ENCODE measurements around the gene LRRC45. TPM values are rescaled to one million over a fixed set of nuclear protein-coding genes. Genes with fewer than 3 reads are reported as not detected.

Gene LRRC45
- total RNA-seq, 2 experiments from 2014 or later = 54.5 to 68.4 TPM

DNA sequence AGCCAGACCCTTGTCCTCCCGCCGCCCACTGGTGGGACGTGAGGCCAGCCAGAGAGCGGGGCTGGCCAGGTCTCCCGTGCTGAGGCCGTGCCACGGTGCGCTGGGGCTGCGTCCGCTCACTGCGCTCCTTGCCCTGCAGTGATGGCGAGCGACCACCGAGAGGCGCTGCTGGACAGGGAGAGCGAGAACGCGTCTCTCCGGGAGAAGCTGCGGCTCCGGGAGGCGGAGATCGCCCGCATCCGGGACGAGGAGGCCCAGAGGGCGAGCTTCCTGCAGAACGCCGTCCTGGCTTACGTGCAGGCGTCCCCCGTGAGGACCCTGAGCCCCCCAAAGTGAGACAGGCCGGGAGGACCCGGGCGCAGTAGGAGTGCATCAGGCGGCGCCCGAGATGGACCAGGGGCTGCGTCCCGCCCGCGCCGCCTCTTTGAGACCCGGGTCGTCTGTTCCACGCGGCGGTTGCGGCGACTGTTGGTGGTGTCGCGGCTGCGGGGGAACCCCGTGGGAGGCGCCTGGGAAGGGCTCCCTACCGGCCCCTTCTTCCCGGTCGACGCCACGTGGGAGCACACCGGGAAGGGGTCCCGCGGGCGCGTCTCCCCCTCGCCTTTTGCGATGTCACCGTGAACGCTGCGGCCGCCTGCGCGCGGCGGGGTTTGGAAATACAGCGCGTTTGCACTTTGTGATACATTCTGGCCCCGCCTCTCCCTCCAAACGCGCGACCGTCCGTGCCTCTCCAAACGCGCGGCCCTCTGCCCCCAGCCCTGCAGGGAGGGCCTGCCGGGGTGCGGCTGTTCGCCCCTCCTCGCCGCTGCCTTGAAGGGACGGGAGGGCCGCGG lies 7.6 kb downstream of the LRRC45 start:
- Mint-ChIP-seq H3K36me3 (ENCODE audit: low read depth) (peaks cover 22% of the 10 kb centered on the region), H3K4me1 (peaks cover 32% of the 10 kb centered on the region), H3K9me3 (no peaks in the 10 kb centered on the region), H3K27me3 (no peaks in the 10 kb centered on the region), H3K4me3 (peak overlapping the region; percentile 74), H3K27ac (peak overlapping the region; percentile 76)
- ChIA-PET CTCF (interaction anchor here (0.5 to 3.0 kb wide), 64 partner anchors 8 to 795 kb away, joined by 3 to 40 read pairs (median 4); partner anchors contain the start of genes ASPSCR1, CD7, CENPX and FASN), POLR2A (interaction anchor here (0.6 to 0.8 kb wide), 2 partner anchors 13 to 74 kb away, joined by 3 read pairs; no protein-coding TSS in a partner anchor)
- DNase-seq = peak; percentile 86

DNA sequence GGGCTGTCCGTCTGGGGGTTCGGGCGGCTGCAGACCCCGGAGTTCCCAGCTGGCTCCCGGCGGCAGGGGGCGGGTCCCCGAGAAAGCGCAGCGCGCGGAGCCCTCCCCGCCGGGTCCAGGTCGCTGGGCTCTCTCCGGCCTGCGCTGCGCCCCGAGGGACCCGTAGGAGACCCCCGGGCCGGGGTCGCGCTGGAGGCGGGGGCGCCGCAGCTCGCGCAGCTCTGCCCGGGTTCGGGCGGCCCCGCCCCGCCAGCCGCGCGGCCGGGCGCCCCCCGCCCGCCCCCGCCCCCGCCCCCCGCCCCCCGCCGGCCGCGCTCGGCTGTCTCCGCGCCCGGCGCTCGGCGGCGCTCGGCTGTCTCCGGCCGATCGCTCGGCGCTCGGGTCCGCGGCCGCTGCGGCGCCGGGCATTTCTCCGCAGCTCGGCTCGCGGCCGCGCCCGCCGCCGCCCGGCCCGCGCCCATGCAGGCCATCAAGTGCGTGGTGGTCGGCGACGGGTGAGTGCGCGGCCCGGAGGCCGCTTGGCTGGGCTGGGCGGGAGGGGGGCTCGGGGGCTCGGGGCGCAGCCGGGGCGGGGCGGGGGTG lies 8.3 kb downstream of the LRRC45 start, which contains the start of gene RAC3:
RAC3 (plus strand) TSS at position 376 of the 582 bp plus-strand sequence; CDS start at position 460, 84 bp downstream.
- Mint-ChIP-seq H3K9me3 (no peaks in the 10 kb centered on the region), H3K4me3 (peak within 1 kb of the TSS; percentile 74), H3K36me3 (ENCODE audit: low read depth) (peaks cover 17% of the 10 kb centered on the region), H3K27ac (peak within 1 kb of the TSS; percentile 76), H3K4me1 (peaks cover 30% of the 10 kb centered on the region), H3K27me3 (no peaks in the 10 kb centered on the region)
- no peak for DNase-seq
- POLR2A ChIA-PET = interaction anchor here (0.8 kb wide), 1 partner anchor 74 kb away, joined by 3 read pairs; no protein-coding TSS in a partner anchor
- CTCF ChIA-PET = interaction anchor here (0.6 to 3.0 kb wide), 9 partner anchors 9 to 462 kb away, joined by 3 to 21 read pairs (median 4); partner anchors contain the start of genes CENPX and LRRC45

DNA sequence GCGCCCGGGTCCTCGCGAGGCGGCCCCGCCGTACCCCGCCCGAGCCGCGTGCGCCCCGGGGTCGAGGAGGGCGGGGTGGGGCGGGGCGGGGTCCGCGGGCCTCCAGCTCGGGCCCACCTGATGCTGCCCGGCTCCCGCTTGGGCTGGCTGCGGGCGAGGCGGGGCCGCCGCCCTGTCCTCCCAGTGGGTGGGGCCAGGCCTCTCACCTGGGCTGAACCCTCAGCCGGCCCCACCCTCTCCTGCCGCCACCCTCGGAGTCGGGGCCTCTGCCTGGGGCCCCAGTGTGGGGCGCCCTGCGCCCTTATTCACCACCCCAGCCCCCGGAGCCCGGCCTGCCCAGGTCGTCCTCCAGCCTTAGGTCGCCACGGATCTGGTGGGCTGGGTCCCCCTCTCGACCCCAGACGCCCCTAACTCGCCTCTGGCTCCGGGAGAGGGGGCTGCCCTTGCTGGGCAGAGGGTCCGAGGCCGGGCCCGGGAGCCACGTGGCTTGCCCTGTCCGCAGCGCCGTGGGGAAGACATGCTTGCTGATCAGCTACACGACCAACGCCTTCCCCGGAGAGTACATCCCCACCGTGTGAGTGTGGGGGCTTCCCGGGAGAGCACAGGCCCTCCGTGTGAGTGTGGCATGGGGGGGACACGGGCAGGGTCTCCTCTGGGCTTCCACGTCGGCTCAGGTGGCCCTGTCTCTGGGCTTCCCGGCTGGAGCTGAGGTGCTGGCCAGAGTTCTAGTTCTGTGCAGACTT lies 9.0 kb downstream of the LRRC45 start:
- Mint-ChIP-seq H3K9me3 (no peaks in the 10 kb centered on the region), H3K4me1 (peaks cover 29% of the 10 kb centered on the region), H3K27me3 (no peaks in the 10 kb centered on the region), H3K4me3 (peak overlapping the region; percentile 45), H3K36me3 (ENCODE audit: low read depth) (peaks cover 17% of the 10 kb centered on the region), H3K27ac (no peak overlapping the region)
- peak; percentile 51 for DNase-seq
- ChIA-PET CTCF (interaction anchor here (1.3 kb wide), 1 partner anchor 9 kb away, joined by 3 read pairs; the partner anchor contains the start of genes CENPX and LRRC45), POLR2A (no interaction called here)

DNA sequence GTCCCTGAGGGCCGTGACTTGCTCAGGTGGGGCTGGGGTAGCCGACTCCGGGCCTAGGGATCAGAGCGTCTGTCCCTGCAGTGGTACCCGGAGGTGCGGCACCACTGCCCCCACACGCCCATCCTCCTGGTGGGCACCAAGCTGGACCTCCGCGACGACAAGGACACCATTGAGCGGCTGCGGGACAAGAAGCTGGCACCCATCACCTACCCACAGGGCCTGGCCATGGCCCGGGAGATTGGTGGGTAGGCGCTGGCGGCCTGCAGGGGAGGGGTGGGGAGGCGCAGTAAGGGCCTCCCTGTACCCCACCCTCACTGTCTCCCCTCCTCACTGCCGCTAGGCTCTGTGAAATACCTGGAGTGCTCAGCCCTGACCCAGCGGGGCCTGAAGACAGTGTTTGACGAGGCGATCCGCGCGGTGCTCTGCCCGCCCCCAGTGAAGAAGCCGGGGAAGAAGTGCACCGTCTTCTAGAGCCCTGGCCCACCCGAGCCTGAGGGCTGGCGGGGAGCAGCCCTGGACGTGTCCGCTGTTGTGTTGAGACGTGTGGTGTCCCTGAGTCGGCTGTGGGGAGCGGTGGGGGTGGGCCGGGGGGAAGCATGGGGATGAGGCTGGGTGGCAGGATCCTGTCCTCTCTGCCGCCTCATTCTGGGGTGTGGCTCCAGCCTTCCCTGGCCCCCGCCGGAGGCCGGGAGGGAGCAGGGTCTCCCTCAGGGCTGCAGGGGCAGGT lies 10.4 kb downstream of the LRRC45 start:
- H3K27me3 Mint-ChIP-seq = no peaks in the 10 kb centered on the region
- H3K4me3 Mint-ChIP-seq = peak overlapping the region; percentile 45
- H3K4me1 Mint-ChIP-seq = peaks cover 30% of the 10 kb centered on the region
- peaks cover 13% of the 10 kb centered on the region for H3K36me3 Mint-ChIP-seq (ENCODE audit: low read depth)
- ChIA-PET CTCF (no interaction called here), POLR2A (no interaction called here)
- DNase-seq = no peak
- no peak overlapping the region for H3K27ac Mint-ChIP-seq
- H3K9me3 Mint-ChIP-seq = no peaks in the 10 kb centered on the region

DNA sequence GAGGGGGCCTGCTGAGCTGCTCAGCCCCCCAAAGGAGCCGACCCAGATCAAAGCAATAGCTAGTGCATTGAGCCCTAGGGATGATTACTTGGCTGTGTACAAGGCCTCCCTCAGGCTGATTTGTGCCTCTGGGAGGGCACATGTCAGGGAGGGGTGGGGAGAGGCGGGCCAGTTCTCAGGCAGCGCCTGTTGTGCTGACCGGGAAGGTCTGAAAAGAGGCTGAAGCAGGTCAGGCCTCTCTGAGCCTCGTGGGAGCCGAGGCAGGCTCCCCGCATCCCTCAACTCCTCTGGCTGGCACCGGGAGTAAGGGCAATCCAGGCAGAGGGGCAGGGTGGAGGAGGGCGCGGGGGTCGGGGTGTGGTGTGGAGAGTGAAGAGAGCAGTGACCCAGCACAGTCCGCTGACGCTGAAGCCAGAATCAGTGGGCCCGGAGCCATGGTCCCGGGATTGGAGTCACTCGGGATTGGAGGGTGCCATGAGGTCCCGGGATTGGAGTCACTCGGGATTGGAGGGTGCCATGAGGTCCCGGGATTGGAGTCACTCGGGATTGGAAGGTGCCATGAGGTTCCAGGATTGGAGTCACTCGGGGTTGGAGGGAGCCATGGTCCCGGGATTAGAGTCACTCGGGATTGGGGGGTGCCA lies 11.4 kb downstream of the LRRC45 start:
- no peaks in the 10 kb centered on the region for H3K27me3 Mint-ChIP-seq
- H3K4me3 Mint-ChIP-seq = no peak overlapping the region
- ChIA-PET POLR2A (no interaction called here), CTCF (interaction anchor here (0.8 to 4.7 kb wide), 4 partner anchors 9 to 120 kb away, joined by 3 to 49 read pairs (median 5); partner anchors contain the start of genes CENPX and LRRC45)
- no peaks in the 10 kb centered on the region for H3K9me3 Mint-ChIP-seq
- peaks cover 33% of the 10 kb centered on the region for H3K4me1 Mint-ChIP-seq
- peaks cover 9% of the 10 kb centered on the region for H3K36me3 Mint-ChIP-seq (ENCODE audit: low read depth)
- DNase-seq = no peak
- no peak overlapping the region for H3K27ac Mint-ChIP-seq

DNA sequence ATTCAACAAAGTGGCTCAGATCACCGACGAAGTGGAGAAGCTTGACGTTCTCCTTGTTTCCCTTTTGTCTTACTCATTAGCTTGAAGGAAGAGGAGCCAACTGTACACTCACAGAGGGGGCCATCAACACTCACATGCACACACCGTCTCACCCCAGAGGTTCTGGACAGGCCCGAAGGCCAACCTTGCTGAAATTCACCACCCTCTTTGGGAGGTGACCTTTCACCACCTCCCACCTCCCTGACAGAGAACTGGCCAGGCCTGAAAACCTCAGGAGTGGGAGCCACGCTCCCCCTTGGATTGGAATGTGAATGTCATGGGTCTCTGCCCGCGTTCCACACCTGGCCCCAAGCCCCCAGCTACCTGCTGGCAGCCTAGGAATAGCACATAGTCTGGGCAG lies 12.4 kb downstream of the LRRC45 start:
- Mint-ChIP-seq H3K4me1 (peaks cover 29% of the 10 kb centered on the region), H3K9me3 (no peaks in the 10 kb centered on the region), H3K27me3 (no peaks in the 10 kb centered on the region), H3K36me3 (ENCODE audit: low read depth) (peaks cover 8% of the 10 kb centered on the region), H3K4me3 (peak overlapping the region; percentile 85), H3K27ac (no peak overlapping the region)
- DNase-seq = no peak
- CTCF ChIA-PET = interaction anchor here (0.6 to 4.7 kb wide), 5 partner anchors 10 to 460 kb away, joined by 3 to 49 read pairs (median 3); partner anchors contain the start of genes CENPX and LRRC45
- POLR2A ChIA-PET = no interaction called here

DNA sequence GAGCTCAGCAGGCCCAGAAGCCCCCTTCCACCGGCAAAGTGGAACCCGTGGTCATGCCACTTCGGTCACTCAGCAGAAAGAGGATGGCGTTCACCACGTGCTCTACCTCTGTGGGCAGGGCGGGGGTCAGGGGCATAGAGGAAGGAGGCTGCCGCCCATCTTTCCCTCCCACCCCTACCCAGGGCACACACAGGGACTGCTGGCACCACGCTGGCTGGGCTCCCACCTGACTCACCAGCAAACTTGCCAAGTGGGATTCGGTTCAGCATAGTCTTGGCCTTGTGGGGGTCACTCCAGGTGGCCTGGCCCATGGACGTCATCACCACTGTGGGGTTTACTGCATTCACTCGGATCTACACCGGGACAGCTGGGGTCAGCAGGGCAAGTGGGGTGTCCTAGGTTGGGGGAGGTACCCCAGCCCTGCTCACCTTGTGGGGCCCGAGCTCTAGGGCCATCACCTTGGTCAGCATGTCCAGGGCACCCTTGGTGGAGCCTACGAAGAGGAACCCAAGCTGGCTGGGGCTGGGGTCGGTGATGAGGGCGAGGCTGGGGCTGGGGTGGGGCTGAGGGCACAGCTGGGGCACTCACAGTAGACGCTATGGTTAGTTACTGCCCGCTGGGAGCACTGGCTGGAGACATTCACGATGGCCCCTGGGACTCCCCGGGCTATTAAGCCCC lies 13.0 kb downstream of the LRRC45 start:
- DNase-seq = no peak
- Mint-ChIP-seq H3K4me1 (peaks cover 28% of the 10 kb centered on the region), H3K9me3 (no peaks in the 10 kb centered on the region), H3K27ac (peak overlapping the region; percentile 5), H3K36me3 (ENCODE audit: low read depth) (peaks cover 8% of the 10 kb centered on the region), H3K4me3 (peak overlapping the region; percentile 85), H3K27me3 (no peaks in the 10 kb centered on the region)
- POLR2A ChIA-PET = no interaction called here
- CTCF ChIA-PET = interaction anchor here (1.0 to 4.7 kb wide), 3 partner anchors 15 to 183 kb away, joined by 3 to 49 read pairs (median 7); partner anchors contain the start of genes CENPX and LRRC45

DNA sequence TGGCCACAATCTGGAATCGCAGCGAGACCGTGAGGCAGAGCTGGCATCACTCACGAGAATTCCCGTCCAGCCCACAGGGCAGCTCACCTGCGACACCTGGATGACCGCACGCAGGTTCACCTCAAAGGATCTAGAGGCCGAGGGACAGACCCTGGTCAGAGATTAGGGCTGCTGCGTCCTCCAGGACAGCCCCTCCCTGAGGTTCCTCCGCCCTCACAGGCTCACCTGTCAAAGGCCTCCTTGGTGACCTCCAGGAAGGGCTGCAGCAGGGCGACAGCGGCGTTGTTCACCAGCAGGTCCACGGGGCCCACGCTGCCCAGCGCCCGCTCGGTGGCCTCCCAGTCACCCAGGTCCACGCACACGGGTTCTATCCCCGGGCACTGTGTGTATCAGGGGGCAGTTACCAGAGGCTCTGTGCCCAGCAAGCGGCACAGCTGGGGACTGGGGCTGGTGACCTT lies 13.6 kb downstream of the LRRC45 start:
- ChIA-PET POLR2A (no interaction called here), CTCF (interaction anchor here (1.0 to 4.7 kb wide), 2 partner anchors 15 to 183 kb away, joined by 3 to 49 read pairs; partner anchors contain the start of genes CENPX and LRRC45)
- DNase-seq = no peak
- peaks cover 8% of the 10 kb centered on the region for H3K36me3 Mint-ChIP-seq (ENCODE audit: low read depth)
- H3K4me3 Mint-ChIP-seq = peak overlapping the region; percentile 85
- peaks cover 28% of the 10 kb centered on the region for H3K4me1 Mint-ChIP-seq
- H3K27ac Mint-ChIP-seq = peak overlapping the region; percentile 62
- H3K9me3 Mint-ChIP-seq = no peaks in the 10 kb centered on the region
- no peaks in the 10 kb centered on the region for H3K27me3 Mint-ChIP-seq

DNA sequence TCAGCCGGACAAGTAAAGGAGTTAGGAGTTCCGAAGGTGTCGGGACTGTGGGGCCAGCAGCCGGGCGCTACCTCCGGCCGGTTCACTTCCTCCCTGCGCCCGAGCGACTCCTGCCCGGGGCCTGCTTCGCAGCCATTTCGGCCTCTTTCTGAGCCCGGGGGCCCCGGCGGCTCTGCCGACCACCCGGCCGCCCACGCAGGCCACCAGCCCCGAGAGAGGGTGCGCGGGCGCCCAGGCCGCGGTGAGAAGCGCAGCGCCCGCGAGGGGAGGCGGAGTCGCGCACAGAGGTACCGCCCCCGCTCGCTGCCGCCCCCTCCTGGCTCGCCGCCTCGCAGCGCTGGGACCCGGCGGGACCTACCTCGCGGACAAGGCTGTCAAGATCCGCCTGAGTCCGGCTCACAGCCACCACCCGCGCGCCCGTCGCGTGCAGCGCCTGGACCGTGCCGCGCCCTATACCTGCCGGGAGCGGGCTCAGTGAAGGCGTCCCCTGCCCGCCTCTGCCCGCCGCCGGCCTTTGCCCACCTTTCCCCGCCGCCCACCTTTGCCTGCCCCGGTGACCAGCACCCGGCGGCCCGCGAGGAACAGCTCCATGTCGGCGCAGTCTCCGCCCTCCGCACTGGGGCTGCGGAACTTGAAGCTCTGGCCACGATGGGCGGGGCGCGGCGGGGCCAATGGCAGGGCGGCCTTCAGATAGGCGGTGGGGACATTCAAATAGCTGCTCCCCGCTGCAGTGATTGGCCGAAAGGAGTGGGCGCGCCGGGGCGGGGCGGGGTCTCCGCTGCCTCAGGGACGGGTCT lies 14.2 kb downstream of the LRRC45 start, which contains the start of gene DCXR:
DCXR (minus strand) TSS at position 606 of the 797 bp plus-strand sequence; CDS start at position 591, 15 bp downstream.
- Mint-ChIP-seq H3K27me3 (no peaks in the 10 kb centered on the region), H3K27ac (peak within 1 kb of the TSS; percentile 97), H3K9me3 (no peaks in the 10 kb centered on the region), H3K4me1 (peaks cover 28% of the 10 kb centered on the region), H3K36me3 (ENCODE audit: low read depth) (peaks cover 8% of the 10 kb centered on the region), H3K4me3 (peak within 1 kb of the TSS; percentile 85)
- peak; percentile 98 for DNase-seq
- CTCF ChIA-PET = interaction anchor here (0.6 to 4.7 kb wide), 30 partner anchors 9 to 255 kb away, joined by 3 to 49 read pairs (median 4); partner anchors contain the start of genes CENPX and LRRC45
- POLR2A ChIA-PET = interaction anchor here (0.7 to 0.9 kb wide), 6 partner anchors 11 to 76 kb away, joined by 3 to 4 read pairs (median 3); partner anchors contain the start of genes CENPX and LRRC45

DNA sequence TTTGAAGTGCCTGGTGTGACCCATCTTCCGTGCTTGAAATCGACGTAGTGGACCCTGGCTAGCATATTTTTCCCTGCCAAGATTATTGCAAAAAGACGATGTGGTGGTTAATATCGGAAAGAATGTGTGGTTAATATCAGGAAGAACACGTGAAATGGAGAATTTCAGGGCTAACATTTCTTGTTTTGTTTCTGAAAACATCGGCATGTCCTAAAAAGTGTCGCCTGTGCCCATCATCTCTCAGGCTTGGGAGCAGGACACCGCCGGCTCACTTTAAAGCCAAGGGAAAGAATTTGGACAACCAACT lies 14.7 kb downstream of the LRRC45 start:
- Mint-ChIP-seq H3K4me3 (peak overlapping the region; percentile 85), H3K27me3 (no peaks in the 10 kb centered on the region), H3K36me3 (ENCODE audit: low read depth) (peaks cover 8% of the 10 kb centered on the region), H3K9me3 (no peaks in the 10 kb centered on the region), H3K4me1 (peaks cover 27% of the 10 kb centered on the region), H3K27ac (peak overlapping the region; percentile 97)
- DNase-seq = no peak
- ChIA-PET POLR2A (interaction anchor here (0.7 to 0.9 kb wide), 6 partner anchors 12 to 75 kb away, joined by 3 to 4 read pairs (median 3); partner anchors contain the start of genes CENPX and LRRC45), CTCF (interaction anchor here (0.6 to 4.7 kb wide), 29 partner anchors 9 to 255 kb away, joined by 3 to 49 read pairs (median 4); partner anchors contain the start of genes CENPX and LRRC45)
